Raji (cell line): Measurements from ENCODE around the gene PPDPF.

ENCODE experiments used
- POLR2A ChIP-seq: IDR thresholded peaks from 2 replicates; pipeline ENCODE4 v1.6.1; 2011; ENCODE audit warnings: low read depth, low read length, control low read depth; ENCODE audit not compliant: insufficient read depth

The PPDPF gene

DNA sequence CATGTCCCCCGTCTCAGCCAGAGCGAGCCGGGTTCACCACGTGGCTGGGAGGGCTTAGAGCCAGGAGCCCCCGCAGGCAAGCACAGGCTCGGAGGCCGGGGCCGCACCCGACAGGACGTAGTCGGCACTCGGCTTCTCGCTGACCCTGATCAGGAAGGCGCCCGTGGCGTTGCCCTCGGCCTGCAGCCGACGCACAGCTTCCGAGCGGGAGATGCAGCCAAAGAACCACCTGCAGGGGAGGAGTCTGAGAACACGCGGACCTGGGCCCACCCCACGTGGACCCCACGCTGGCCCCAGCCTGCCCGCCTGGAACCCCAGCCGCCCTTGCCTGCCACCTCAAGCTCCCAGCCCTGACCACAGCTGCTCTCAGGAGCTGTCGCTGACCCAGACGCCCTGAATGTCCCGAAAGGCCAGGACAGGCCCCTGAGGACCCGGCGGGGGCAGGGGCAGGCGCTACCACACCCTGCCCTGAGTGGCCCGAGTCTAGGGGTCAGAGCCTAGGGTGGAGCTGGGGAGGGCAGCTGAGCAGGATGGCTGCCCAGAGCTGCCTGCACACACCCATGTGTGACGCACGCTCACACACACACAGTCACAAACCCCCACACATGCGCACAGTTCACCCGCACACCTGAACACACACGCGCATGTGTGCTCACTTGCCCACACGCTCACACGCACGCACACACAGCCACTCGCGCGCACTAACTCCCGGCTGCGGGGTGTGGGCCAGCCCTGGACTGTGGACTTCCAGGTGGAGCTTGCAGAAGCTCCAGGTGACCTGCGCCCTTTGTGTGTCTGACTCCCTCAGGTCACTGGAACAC is 14.5 kb downstream of the PPDPF start:
- TF ChIP-seq POLR2A = no peak

DNA sequence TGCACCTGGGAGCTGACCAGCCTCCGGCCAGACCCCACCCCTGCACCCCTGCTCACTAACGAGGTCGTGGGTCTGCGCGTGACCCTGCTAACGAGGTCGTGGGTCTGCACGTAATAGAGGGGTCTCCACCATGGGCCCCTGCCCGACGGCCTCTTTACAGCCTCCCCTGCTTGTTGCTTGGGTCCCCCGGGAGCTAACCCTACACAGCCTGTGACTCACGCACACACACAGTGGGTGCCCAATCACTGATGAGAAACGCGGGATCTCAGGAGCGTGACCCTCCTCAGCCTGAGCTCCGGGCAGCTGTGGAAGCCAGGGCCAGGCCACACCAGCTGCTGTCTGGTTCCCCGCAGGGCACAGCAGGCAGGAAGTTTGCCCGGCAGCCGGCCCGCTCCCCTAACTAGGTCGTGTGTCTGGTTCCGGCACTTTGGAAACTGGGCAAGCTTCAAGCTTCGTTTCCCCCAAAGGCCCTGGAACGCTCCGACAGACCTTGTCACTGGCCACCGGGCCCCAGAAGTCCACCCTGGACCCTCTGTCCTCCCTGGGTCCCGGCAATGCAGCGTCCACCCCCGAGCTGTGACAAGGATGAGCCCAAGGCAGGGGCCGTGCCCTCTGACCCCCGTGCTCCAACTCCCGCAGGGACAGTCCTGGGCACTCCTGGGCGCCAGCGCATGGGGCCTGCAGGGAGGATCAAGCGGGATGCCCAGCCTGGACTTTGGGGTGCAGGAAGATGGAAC is 15.8 kb downstream of the PPDPF start:
- TF ChIP-seq POLR2A = no peak

DNA sequence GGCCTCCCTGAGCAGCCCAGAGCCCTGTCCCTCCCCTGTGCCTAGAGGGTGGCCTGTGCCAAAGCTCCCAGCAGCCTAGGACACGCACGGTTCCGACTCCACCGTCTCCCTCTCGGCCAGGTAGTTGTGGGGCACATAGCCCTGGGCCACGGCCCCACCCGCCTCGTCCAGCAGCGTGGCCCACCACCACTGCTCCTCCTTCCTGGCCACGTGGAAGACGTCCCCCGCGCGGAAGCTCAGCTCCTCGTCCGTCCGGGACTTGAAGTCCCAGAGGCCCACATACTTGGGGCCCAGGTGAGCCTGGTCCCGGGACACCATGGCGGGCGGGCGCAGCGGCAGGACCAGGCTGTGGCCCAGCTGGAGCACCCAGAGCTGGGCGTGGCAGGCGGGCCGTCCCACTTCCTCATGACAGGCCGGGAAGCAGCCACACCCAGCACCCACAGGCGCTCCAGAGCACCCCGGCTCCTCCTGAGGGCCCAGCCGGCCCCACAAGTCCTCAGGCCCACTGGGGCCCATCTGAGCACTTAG is 16.5 kb downstream of the PPDPF start, which contains the start of gene PTK6:
Gene PTK6, minus strand, starts transcription at position 380 of the 528 bp plus-strand sequence. Its CDS starts 62 bp downstream, at position 318.
- no peak for TF ChIP-seq POLR2A

DNA sequence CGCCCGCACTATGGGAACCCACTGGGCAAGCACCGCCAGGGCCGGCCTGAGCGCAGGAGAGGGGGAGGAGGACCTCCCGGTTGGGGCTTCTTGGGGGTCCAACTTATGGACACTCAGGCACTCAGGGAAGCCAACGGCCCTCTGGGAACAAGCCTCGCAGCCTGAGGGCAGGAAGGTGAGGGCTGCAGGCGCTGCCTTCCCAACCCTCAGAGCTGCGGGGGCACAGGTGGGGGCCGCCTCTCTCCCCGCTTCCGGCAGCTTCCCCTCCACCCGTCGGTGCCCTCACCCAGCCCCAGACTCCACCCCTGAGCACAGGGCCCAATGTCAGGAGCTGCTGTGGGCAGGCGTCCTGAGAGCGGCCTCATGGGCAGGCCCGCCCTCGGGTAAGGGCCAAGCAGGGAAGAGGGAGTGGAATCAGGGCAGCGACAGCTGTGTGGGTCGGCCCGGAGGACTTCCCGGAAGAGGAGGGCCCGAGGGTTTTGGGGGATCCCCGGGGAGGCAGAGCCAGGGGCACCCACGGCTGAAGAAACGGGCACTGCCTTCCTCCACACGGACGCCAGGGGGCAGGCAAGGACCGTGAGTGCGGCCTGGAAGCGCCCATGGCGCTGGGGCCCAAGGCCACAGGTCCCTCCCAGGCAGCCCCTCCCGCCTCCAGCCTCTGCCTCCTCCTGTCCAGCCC is 17.1 kb downstream of the PPDPF start:
- peak; percentile 65; the same call in 1 of the 2 replicates for TF ChIP-seq POLR2A

DNA sequence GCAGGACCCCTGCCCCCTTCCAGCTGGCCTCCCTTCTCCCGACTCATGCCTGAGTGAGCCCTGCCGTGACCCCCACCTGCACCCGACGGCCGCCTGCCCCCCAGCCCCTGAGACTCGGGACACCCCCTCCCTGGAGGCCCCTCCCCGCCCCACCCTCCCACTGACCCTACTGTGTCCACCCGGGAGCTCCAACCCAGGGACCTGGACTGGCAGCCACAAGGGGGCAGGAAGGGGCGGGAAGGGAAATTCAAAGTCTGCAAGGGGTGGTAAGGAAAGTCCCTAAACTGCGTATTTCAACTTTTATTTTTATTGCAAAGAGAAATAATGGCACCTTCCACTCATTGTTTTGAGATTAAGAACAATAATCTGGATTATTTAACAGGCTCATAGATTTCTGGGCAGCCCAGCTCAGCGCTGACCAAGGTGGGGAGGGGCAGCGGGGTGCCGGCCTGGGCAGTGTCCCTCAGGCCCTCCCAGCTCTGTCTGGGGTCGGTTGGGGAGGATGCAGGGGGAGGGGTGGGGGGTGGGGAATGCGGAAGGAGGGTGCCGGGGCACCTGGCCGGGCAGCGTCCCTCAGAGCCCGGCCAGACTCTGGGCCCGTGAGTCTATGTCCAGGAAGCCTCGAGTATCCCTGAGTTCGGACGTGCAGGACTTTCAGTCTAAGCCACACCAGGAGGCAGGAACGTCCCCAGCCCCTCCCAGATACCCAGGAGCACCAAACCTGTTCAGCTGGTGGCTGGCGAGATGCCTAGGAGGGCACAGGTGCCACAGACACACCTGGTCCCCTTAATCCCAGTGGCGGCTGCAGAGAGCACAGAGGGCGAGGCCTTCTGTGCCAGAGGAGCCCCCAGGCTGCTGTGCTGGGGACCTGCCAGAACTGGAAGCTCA is 17.9 kb downstream of the PPDPF start:
- no peak for TF ChIP-seq POLR2A

DNA sequence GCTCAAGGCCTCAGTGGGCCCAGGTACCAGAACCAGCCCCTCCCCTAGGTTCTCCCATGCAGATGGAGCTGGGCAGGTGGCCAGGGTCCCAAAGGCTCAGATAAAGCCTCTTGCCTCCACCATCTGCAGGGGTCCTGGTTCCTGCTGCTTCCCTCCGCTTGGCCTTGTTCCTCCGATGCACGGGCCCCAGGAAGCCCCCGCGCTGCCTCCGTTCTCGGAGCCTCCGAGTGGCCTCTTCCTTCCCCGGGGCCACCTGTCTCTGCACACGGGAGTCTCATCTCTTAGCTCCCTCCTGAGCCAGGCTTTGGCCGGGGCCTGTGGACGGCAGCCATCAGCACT is 18.5 kb downstream of the PPDPF start:
- no peak for TF ChIP-seq POLR2A

DNA sequence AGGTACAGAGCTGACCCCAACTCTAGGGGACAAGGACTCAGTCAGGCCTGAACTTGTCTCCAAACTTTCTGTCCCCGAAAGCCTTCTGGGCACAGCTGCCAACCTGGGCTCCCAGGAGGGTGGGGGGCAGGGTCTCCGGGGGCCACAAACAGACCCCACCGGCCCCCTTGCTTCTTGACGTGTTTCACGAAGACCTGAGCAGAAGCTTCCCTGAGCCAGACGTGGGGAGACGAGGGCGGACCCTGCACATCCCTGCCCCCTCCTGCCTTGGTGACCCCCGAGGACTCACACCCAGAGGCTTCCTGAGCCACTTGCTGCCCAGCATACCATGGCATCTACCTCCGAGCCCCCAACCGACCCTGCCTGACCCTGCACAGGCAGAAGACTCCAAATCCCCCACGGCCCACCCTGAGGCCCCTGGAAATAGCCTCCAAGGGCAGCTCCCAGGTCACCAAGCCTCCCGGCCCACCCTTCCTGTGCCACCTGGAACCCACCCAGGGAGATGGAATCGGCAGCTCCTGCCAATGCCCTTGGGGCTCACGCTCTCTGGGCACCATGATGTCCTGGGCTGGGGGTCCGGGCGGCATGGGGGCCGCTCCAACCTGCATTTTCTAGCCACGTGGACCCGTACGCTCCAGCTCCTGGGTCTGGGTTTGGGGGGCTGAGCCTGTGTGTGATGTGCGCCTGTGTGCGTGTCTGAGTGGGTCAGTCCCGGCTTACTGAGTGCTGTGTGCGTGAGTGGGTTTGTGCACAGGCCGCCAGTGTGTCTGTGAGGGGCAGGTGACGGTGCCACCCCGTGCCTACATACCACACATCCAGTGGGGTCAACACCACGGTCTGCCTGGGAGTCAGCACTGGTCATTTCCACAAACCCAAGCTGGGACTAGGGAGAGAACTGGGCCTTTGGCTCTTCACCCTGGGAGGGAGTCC is 19.1 kb downstream of the PPDPF start:
- TF ChIP-seq POLR2A = no peak

DNA sequence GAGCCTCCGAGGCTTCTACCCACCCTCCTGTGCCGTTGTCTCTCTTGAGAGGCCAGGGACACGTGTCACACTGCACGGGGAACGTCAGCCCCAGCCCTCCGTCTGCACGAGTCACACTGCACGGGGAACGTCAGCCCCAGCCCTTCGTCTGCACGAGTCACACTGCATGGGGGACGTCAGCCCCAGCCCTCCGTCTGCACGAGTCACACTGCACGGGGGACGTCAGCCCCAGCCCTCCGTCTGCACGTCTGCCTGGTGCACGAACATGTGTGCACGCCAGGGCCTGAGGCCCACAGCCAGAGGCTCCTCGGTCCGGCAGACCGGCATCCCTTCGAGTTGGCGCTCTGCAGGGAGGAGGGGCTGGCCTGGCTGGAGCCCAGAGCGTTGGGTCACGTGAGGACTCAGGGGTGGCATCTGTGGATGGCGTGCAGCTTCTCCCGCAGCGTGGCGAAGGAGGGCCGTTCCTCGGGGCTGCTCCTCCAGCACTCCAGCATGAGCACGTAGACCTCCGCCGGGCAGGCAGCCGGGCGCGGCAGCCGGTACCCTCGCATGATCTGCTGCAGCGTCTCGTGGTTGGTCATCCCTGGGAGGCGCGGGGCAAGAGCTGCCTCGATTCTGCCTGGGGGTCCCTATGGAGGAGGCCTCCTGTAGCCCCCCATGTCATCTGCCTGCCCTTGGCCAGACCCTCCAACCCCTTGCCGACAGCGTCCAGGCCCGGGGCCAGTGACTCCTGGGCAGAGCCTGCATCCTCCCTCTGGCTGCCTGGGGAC is 20.0 kb downstream of the PPDPF start:
- no peak for TF ChIP-seq POLR2A

DNA sequence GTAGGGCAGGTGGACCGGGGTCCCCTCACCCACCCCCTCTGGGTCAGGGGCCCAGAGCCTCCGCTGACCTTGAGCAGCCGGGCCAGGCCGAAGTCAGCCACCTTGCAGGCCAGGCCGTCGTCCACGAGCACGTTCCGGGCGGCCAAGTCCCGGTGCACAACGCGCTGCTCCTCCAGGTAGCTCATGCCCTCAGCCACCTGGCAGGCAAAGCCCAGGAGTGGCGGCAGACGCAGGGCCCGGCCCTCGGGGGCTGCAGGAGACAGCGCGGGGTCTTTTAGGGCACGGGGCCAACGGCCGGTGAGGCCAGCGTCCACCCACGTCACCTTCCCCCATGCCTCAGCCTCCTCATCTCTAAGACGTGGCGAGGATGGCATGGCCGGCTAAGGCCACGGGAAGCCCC is 20.8 kb downstream of the PPDPF start:
- TF ChIP-seq POLR2A = no peak

DNA sequence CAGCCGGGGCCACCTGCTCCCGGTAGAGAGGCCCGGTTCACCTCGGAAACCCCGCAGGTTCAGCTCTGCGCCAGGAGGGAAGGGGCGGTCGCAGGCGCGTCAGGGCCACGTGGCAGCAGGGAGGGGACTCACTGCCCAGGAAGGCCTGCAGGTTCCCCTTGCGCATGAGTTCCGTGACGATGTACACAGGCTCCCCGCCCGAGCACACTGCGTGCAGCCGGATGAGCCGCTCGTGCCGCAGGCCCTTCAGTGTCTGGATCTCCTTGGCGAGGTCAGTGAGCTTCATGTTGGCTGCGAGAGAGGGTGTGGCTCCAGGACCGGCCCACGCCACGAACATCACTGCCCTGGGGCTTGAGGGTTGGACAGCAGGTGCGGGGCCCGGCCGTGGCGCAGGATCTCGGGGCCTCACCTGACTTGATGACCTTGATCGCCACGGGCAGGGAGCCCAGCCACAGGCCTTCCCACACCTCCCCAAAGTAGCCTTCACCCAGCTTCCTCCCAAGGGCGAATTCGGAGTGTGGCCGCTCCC is 21.5 kb downstream of the PPDPF start:
- no peak for TF ChIP-seq POLR2A

DNA sequence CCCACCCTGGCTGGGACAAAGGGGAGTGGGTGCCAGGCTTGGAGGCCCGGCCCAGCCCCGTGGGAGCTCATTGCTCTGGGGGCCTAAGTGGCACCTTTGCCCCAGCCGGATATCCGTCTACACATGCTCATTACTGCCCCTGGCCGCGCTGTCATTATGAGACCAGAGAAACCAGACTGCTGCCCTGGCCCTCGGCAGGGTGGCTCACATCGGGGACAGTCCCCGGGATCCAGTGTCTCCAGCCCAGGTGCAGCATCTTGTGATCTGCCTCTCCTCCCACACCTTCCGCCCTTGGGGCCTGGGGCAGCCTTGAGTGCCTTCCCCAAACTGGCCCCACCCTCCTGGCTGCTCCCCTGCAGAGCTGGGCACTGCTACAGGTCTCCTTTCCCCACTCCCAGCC is 22.1 kb downstream of the PPDPF start:
- no peak for TF ChIP-seq POLR2A

DNA sequence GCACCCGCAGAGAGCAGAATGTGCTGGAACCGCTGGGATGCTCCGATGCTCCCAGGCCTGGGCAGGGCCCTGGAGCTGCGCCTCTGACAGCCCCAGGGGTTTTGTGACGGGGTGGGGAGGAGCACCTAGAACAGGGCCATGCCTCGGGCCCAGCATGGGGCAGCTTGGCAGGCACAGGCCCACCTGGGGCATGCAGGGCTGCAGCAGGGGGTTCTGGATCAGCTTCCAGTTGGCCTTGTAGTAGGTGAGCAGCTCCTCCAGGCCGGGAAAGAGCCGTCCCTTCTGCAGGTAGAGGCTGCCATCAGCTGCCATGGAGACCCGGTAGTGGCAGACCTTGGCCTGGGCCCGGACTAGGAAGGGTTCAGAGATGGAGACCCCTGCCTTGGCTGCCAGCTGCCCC is 22.6 kb downstream of the PPDPF start:
- TF ChIP-seq POLR2A = no peak

DNA sequence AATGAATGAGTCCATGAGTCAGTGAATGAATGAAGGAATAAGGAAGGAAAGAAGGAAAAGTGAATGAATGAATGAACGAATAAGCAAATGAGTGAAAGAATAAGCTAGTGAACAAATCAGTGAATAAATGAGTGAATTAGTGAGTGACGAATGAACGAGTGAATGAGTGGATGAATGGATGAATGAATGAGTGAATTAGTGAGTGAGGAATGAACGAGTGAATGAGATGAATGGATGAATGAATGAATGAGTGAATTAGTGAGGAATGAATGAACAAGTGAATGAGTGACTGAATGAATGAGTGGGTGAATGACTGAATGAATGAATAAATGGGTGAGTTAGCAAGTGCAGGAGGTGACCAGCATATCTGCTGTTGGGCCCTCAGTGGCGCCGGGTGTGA is 23.2 kb downstream of the PPDPF start:
- TF ChIP-seq POLR2A = no peak
